GM04504 (cell line): Measurements from ENCODE around the gene RAB6D.
"Not testable (repeated sequence)": the region's sequence is repeated elsewhere in the genome, so short reads cannot be mapped to it uniquely, and the experiment has no call there.

Experiments
- DNase-seq: peaks from one replicate; pipeline ENCODE4 v3.0.0-alpha.2; 2012; ENCODE audit warnings: low read depth

The RAB6D gene

GRCh38 chr2:131366643-131367042 lies 2.7 kb upstream of the RAB6D start:
- no peak for DNase-seq

GRCh38 chr2:131365452-131365851 lies 1.5 kb upstream of the RAB6D start:
- no peak for DNase-seq

GRCh38 chr2:131363213-131363612 lies 755 bp downstream of the RAB6D start:
- DNase-seq: not testable (repeated sequence)

GRCh38 chr2:131361773-131362172 lies 2.2 kb downstream of the RAB6D start:
- DNase-seq: not testable (repeated sequence)

- DNase-seq: not testable (repeated sequence)
These were observed 10.7 kb downstream of the RAB6D start for GRCh38 chr2:131353167-131353697.

- DNase-seq: no peak
These were observed 14.9 kb downstream of the RAB6D start for GRCh38 chr2:131349021-131349420.

- DNase-seq: not testable (repeated sequence)
These were observed 16.9 kb downstream of the RAB6D start for GRCh38 chr2:131347035-131347434.

GRCh38 chr2:131339307-131339706 lies 24.7 kb downstream of the RAB6D start:
- not testable (repeated sequence) for DNase-seq

- DNase-seq: peak; percentile 4
These were observed 28.6 kb downstream of the RAB6D start for GRCh38 chr2:131335319-131335718.

- DNase-seq: not testable (repeated sequence)
These were observed 31.3 kb downstream of the RAB6D start for GRCh38 chr2:131332709-131333108.

- DNase-seq: not testable (repeated sequence)
These were observed 33.0 kb downstream of the RAB6D start for GRCh38 chr2:131331000-131331399.

GRCh38 chr2:131322209-131322608 lies 41.8 kb downstream of the RAB6D start:
- no peak for DNase-seq

GRCh38 chr2:131321344-131321743 lies 42.6 kb downstream of the RAB6D start:
- not testable (repeated sequence) for DNase-seq

- not testable (repeated sequence) for DNase-seq
These were observed 53.0 kb downstream of the RAB6D start for GRCh38 chr2:131311001-131311400.
